ENCODE data around the gene UMODL1.

The UMODL1 gene

GRCh38 chr21:42098957-42099505, 27.9 kb downstream of the UMODL1 start:
- DNase-seq (ENCODE audit: low read depth): no peak

GRCh38 chr21:42101246-42101645, 30.1 kb downstream of the UMODL1 start:
- no peak for DNase-seq (ENCODE audit: low read depth)

- no peak for DNase-seq (ENCODE audit: low read depth)
These were observed 31.0 kb downstream of the UMODL1 start for GRCh38 chr21:42102076-42102475.

- DNase-seq (ENCODE audit: low read depth): no peak
These were observed 31.4 kb downstream of the UMODL1 start for GRCh38 chr21:42102526-42102925.

- DNase-seq (ENCODE audit: low read depth): no peak
These were observed 31.9 kb downstream of the UMODL1 start for GRCh38 chr21:42102991-42103390.

- DNase-seq (ENCODE audit: low read depth): no peak
These were observed 32.7 kb downstream of the UMODL1 start for GRCh38 chr21:42103843-42104242.

- no peak for DNase-seq (ENCODE audit: low read depth)
These were observed 34.6 kb downstream of the UMODL1 start for GRCh38 chr21:42105476-42106315.

GRCh38 chr21:42106425-42106824, 35.3 kb downstream of the UMODL1 start:
- no peak for DNase-seq (ENCODE audit: low read depth)

- no peak for DNase-seq (ENCODE audit: low read depth)
These were observed 36.2 kb downstream of the UMODL1 start for GRCh38 chr21:42107177-42107880.

- DNase-seq (ENCODE audit: low read depth): no peak
These were observed 36.9 kb downstream of the UMODL1 start for GRCh38 chr21:42107881-42108553.

- no peak for DNase-seq (ENCODE audit: low read depth)
These were observed 37.6 kb downstream of the UMODL1 start for GRCh38 chr21:42108554-42109340.

GRCh38 chr21:42109473-42109872, 38.4 kb downstream of the UMODL1 start:
- no peak for DNase-seq (ENCODE audit: low read depth)

- no peak for DNase-seq (ENCODE audit: low read depth)
These were observed 38.9 kb downstream of the UMODL1 start for GRCh38 chr21:42109873-42110525.

- DNase-seq (ENCODE audit: low read depth): no peak
These were observed 39.8 kb downstream of the UMODL1 start for GRCh38 chr21:42110691-42111469.

- DNase-seq (ENCODE audit: low read depth): no peak
These were observed 40.3 kb downstream of the UMODL1 start for GRCh38 chr21:42111470-42111743.

GRCh38 chr21:42111811-42112210, 40.7 kb downstream of the UMODL1 start:
- no peak for DNase-seq (ENCODE audit: low read depth)

GRCh38 chr21:42112238-42112637, 41.1 kb downstream of the UMODL1 start:
- DNase-seq (ENCODE audit: low read depth): no peak

GRCh38 chr21:42112857-42113256, 41.7 kb downstream of the UMODL1 start:
- no peak for DNase-seq (ENCODE audit: low read depth)

- peak; percentile 58 for DNase-seq (ENCODE audit: low read depth)
These were observed 42.9 kb downstream of the UMODL1 start for GRCh38 chr21:42113926-42114409.

- DNase-seq (ENCODE audit: low read depth): no peak
These were observed 43.5 kb downstream of the UMODL1 start for GRCh38 chr21:42114646-42115045.
